ENCODE measurements around the gene HEYL.
"Not testable (repeated sequence)": the region's sequence is repeated elsewhere in the genome, so short reads cannot be mapped to it uniquely, and the experiment has no call there.

The HEYL gene

DNA sequence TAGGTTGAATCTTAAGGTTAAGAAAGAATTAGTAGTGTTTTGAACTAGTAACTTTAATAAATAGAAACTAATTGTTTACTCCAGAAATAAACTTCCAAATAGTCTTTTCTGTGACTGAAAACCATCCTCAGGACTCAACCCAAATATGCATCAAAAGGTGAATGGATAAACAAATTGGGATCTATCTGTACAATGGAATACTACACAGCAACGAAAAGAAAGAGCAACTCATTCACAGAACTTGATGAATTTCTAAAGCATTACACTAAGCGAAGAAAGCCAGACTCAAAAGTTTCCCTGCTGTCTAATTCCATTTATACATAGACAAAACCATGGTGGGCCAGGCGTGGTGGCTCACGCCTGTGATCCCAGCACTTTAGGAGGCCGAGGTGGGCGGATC is 25.0 kb downstream of the HEYL start:
- H3K27ac ChIP-seq (ENCODE audit: low read length): no peak overlapping the region
- TF ChIP-seq EZH2phosphoT487 (IDR thresholded peaks at IDR 0.05; ENCODE audit: low read depth): no peak
- TF ChIP-seq CTCF (IDR thresholded peaks at IDR 0.05; ENCODE audit: low read depth, low read length): no peak
- H3K4me2 ChIP-seq (ENCODE audit: low read length): no peak overlapping the region
- H3K36me3 ChIP-seq (replicated peaks; ENCODE audit: low read depth, low read length): no peaks in the 10 kb centered on the region
- no peak overlapping the region for H2AFZ ChIP-seq (ENCODE audit: low read depth, low read length)
- H3K4me1 ChIP-seq (ENCODE audit: low read length): peaks cover under 1% of the 10 kb centered on the region; the same call in 1 of the 2 replicates
- no peaks in the 10 kb centered on the region for H3K79me2 ChIP-seq (ENCODE audit: low read length)
- H3K9ac ChIP-seq (ENCODE audit: low read length): no peak overlapping the region
- H3K4me3 ChIP-seq (ENCODE audit: low read length): no peak overlapping the region
- no peaks in the 10 kb centered on the region for H4K20me1 ChIP-seq (ENCODE audit: insufficient read depth, low read length)
- H3K9me3 ChIP-seq (ENCODE audit: insufficient read depth, low read length): no peaks in the 10 kb centered on the region
- no peaks in the 10 kb centered on the region for H3K27me3 ChIP-seq (ENCODE audit: low read depth, low read length)

DNA sequence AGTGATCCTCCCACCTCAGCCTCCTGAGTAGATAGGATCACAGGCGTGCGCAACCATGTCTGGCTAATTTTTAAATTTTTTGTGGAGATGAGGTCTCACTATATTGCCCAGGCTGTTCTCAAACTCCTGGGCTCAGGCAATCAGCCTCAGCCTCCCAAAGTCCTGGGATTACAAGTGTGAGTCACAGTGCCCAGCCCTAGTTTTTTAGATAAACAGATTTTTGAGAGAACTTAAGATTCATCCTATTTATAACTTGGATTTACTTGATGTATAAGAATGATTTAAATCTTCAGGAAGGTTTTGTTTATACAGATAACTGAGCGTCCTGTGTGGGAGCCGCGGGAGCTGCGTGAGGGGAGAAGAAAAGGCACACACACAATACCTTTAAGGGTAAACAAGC is 26.2 kb downstream of the HEYL start:
- no peak overlapping the region for H3K4me2 ChIP-seq (ENCODE audit: low read length)
- TF ChIP-seq EZH2phosphoT487 (IDR thresholded peaks at IDR 0.05; ENCODE audit: low read depth): no peak
- no peak for TF ChIP-seq CTCF (IDR thresholded peaks at IDR 0.05; ENCODE audit: low read depth, low read length)
- H3K27ac ChIP-seq (ENCODE audit: low read length): no peak overlapping the region
- H3K27me3 ChIP-seq (ENCODE audit: low read depth, low read length): no peaks in the 10 kb centered on the region
- no peak overlapping the region for H3K4me3 ChIP-seq (ENCODE audit: low read length)
- no peaks in the 10 kb centered on the region for H3K9me3 ChIP-seq (ENCODE audit: insufficient read depth, low read length)
- H2AFZ ChIP-seq (ENCODE audit: low read depth, low read length): no peak overlapping the region
- no peaks in the 10 kb centered on the region for H3K36me3 ChIP-seq (replicated peaks; ENCODE audit: low read depth, low read length)
- no peak overlapping the region for H3K9ac ChIP-seq (ENCODE audit: low read length)
- H3K4me1 ChIP-seq (ENCODE audit: low read length): peaks cover 3% of the 10 kb centered on the region; the same call in 1 of the 2 replicates
- no peaks in the 10 kb centered on the region for H3K79me2 ChIP-seq (ENCODE audit: low read length)
- H4K20me1 ChIP-seq (ENCODE audit: insufficient read depth, low read length): no peaks in the 10 kb centered on the region

DNA sequence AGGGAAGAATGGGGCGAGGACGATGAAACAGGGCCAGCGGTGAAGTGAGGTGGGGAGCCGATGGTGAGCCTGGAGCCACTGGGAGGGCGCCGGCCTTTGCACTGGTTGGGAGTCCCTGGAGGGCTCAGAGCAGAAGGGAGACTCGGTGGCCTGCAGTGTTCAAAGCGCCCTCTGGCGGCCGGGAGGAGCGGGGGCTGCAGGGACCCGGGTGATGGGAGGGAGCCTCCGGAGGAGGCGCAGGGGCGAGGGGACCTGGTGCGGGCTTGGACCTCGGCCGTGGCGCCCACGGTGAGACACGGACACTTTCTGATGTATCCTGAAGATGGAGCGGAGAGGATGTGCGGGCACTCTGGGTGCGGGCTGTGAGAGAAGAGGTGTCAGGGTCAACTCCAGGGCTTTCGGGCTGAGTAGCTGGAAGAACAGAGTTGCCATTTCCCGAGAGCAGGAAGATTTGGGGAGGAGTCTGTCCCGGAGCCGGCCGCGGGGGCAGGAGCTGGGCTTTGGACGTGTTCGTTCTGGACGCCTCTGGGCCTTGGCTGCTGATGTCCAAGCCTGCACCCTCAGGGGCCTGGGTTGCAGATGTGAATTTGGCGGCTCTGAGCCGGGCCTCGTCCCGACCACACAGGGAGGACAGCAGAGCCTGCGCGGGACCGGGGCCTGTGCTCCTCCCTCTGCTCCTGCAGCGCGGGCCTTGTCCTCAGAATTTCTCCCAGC is 29.7 kb downstream of the HEYL start:
- Histone ChIP-seq H3K27ac (ENCODE audit: low read length) (no peak overlapping the region), H3K4me2 (ENCODE audit: low read length) (peak overlapping the region; percentile 36; the same call in 1 of the 2 replicates), H3K9ac (ENCODE audit: low read length) (no peak overlapping the region), H3K4me1 (ENCODE audit: low read length) (peaks cover 8% of the 10 kb centered on the region), H3K27me3 (ENCODE audit: low read depth, low read length) (no peaks in the 10 kb centered on the region), H3K79me2 (ENCODE audit: low read length) (no peaks in the 10 kb centered on the region), H3K4me3 (ENCODE audit: low read length) (no peak overlapping the region), H4K20me1 (ENCODE audit: insufficient read depth, low read length) (no peaks in the 10 kb centered on the region), H3K36me3 (replicated peaks; ENCODE audit: low read depth, low read length) (no peaks in the 10 kb centered on the region), H3K9me3 (ENCODE audit: insufficient read depth, low read length) (no peaks in the 10 kb centered on the region), H2AFZ (ENCODE audit: low read depth, low read length) (peak overlapping the region; percentile 95)
- TF ChIP-seq EZH2phosphoT487 (IDR thresholded peaks at IDR 0.05; ENCODE audit: low read depth) (no peak), CTCF (IDR thresholded peaks at IDR 0.05; ENCODE audit: low read depth, low read length) (peak; percentile 70)

DNA sequence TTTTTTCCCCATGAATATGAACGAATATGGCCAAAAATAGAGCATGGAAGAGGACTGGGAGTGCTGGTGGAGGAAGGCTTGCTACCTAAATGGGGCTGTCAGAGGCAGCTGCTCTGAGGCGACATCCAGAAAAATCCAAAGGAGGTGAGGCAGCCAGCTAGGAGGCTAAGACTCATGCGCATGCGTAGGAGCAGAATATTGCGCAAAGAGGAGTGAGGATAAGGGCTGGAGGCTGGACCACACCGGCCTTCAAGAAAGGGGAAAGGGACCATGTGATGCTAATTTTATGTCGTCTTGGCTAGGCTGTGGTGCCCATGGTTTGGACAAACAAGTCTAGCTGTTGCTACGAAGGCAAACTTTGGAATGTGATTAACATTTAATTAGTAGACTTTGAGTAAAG is 30.5 kb downstream of the HEYL start:
- no peak for TF ChIP-seq CTCF (IDR thresholded peaks at IDR 0.05; ENCODE audit: low read depth, low read length)
- no peak for TF ChIP-seq EZH2phosphoT487 (IDR thresholded peaks at IDR 0.05; ENCODE audit: low read depth)
- Histone ChIP-seq H3K27ac (ENCODE audit: low read length) (no peak overlapping the region), H4K20me1 (ENCODE audit: insufficient read depth, low read length) (no peaks in the 10 kb centered on the region), H2AFZ (ENCODE audit: low read depth, low read length) (peak overlapping the region; percentile 95; the same call in 1 of the 2 replicates), H3K27me3 (ENCODE audit: low read depth, low read length) (no peaks in the 10 kb centered on the region), H3K4me3 (ENCODE audit: low read length) (no peak overlapping the region), H3K79me2 (ENCODE audit: low read length) (no peaks in the 10 kb centered on the region), H3K4me1 (ENCODE audit: low read length) (peaks cover 8% of the 10 kb centered on the region), H3K36me3 (replicated peaks; ENCODE audit: low read depth, low read length) (no peaks in the 10 kb centered on the region), H3K4me2 (ENCODE audit: low read length) (no peak overlapping the region), H3K9me3 (ENCODE audit: insufficient read depth, low read length) (no peaks in the 10 kb centered on the region), H3K9ac (ENCODE audit: low read length) (no peak overlapping the region)

- H3K4me1 ChIP-seq (ENCODE audit: low read length); H3K9ac ChIP-seq (ENCODE audit: low read length): not testable (repeated sequence)
Observed at GRCh38 chr1:39603677-39604076, 35.8 kb downstream of the HEYL start.

DNA sequence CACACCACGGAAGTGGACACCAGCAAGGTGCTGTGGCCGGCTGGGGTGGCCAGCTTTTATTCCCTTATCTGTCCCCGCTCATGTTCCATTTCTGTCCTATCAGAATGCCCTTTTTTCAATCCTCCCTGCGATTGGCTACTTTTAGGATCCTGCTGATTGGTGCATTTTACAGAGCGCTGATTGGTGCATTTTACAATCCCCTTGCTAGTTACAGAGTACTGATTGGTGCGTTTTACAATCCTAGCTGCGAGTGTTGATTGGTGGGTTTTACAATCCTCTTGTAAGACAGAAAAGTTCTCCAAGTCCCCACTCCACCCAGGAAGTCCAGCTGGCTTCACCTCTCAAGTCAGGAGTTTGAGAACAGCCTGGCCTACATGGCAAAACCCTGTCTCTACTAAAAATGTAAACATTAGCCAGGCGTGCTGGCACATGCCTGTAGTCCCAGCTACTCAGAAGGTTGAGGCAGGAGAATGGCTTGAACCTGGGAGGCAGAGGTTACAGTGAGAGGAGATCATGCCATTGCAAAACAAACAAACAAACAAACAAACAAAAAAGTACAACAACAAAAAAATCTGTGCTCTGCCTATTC is 37.7 kb downstream of the HEYL start:
- not testable (repeated sequence) for H3K27me3 ChIP-seq (ENCODE audit: low read depth, low read length); H3K4me1 ChIP-seq (ENCODE audit: low read length); H3K9ac ChIP-seq (ENCODE audit: low read length); H3K79me2 ChIP-seq (ENCODE audit: low read length); H3K4me2 ChIP-seq (ENCODE audit: low read length); H3K4me3 ChIP-seq (ENCODE audit: low read length); H3K36me3 ChIP-seq (replicated peaks; ENCODE audit: low read depth, low read length); H3K9me3 ChIP-seq (ENCODE audit: insufficient read depth, low read length); H4K20me1 ChIP-seq (ENCODE audit: insufficient read depth, low read length); H2AFZ ChIP-seq (ENCODE audit: low read depth, low read length); H3K27ac ChIP-seq (ENCODE audit: low read length)

More at GRCh38 chr1:39603677-39604076, 35.8 kb downstream of the HEYL start:
- not testable (repeated sequence) for H3K79me2 ChIP-seq (ENCODE audit: low read length); H3K36me3 ChIP-seq (replicated peaks; ENCODE audit: low read depth, low read length); H3K27me3 ChIP-seq (ENCODE audit: low read depth, low read length); H4K20me1 ChIP-seq (ENCODE audit: insufficient read depth, low read length); H2AFZ ChIP-seq (ENCODE audit: low read depth, low read length); H3K4me2 ChIP-seq (ENCODE audit: low read length); H3K9me3 ChIP-seq (ENCODE audit: insufficient read depth, low read length); H3K4me3 ChIP-seq (ENCODE audit: low read length); H3K27ac ChIP-seq (ENCODE audit: low read length)
